PFSK-1 (cell line): Measurements from ENCODE around the gene FADS1.

Source experiments
- POLR2AphosphoS5 ChIP-seq: IDR thresholded peaks from 2 replicates; pipeline ENCODE4 v1.6.1; 2012; ENCODE audit warnings: low read depth, mild to moderate bottlenecking, control low read depth, low read length, moderate library complexity
- TAF1 ChIP-seq: IDR thresholded peaks from 2 replicates; pipeline ENCODE4 v1.6.1; 2012; ENCODE audit warnings: low read length, control low read depth, borderline replicate concordance; ENCODE audit not compliant: insufficient read depth

DNA sequence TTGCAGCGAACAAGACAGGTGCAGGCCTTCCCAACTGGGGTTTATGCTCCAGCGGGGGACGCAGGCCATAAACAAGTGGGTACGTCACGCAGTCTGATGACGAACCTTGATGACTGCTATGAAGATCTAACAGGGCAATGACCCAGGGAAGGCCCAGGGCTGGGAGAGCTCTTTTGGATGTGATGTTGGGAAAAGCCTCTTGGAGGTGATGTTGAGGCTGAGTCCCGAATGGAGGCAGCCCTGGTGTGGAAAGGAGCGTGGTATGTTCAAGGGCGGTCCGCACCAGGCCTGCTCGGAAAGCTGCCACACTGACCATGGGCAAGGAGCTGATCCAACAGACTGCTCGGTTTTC is 17.1 kb upstream of the FADS1 start:
- TF ChIP-seq POLR2AphosphoS5 (no peak), TAF1 (no peak)
